HG03196 (cell line): ENCODE data around the gene TNS3.
"Not testable (repeated sequence)": the region's sequence is repeated elsewhere in the genome, so short reads cannot be mapped to it uniquely, and the experiment has no call there.

Source experiments
- ATAC-seq: cut with Tn5 transposase; IDR thresholded peaks from one replicate; pipeline ENCODE4 v1.9.1; 2021; ENCODE audit not compliant: unreplicated experiment

TNS3 gene

GRCh38 chr7:47273974-47274766 lies 307.7 kb downstream of the TNS3 start:
- ATAC-seq = no peak

- ATAC-seq = no peak
Measured at GRCh38 chr7:47273088-47273487, 308.8 kb downstream of the TNS3 start.

- ATAC-seq = no peak
Measured at GRCh38 chr7:47271749-47272148, 310.2 kb downstream of the TNS3 start.

- ATAC-seq = no peak
Measured at GRCh38 chr7:47268851-47269836, 312.8 kb downstream of the TNS3 start.

- no peak for ATAC-seq
Measured at GRCh38 chr7:47267346-47267745, 314.6 kb downstream of the TNS3 start.

- no peak for ATAC-seq
Measured at GRCh38 chr7:47266799-47267198, 315.1 kb downstream of the TNS3 start.

GRCh38 chr7:47266131-47266706 lies 315.7 kb downstream of the TNS3 start:
- ATAC-seq = peak; percentile 68

GRCh38 chr7:47265621-47266020 lies 316.3 kb downstream of the TNS3 start:
- ATAC-seq = no peak

- no peak for ATAC-seq
Measured at GRCh38 chr7:47264021-47264651, 317.8 kb downstream of the TNS3 start.

GRCh38 chr7:47262881-47263280 lies 319.0 kb downstream of the TNS3 start:
- no peak for ATAC-seq

GRCh38 chr7:47262160-47262559 lies 319.8 kb downstream of the TNS3 start:
- not testable (repeated sequence) for ATAC-seq

- no peak for ATAC-seq
Measured at GRCh38 chr7:47260270-47260669, 321.6 kb downstream of the TNS3 start.

- no peak for ATAC-seq
Measured at GRCh38 chr7:47259682-47260081, 322.2 kb downstream of the TNS3 start.

- no peak for ATAC-seq
Measured at GRCh38 chr7:47258798-47259197, 323.1 kb downstream of the TNS3 start.

GRCh38 chr7:47256016-47256415 lies 325.9 kb downstream of the TNS3 start:
- ATAC-seq = no peak

- no peak for ATAC-seq
Measured at GRCh38 chr7:47255441-47255840, 326.5 kb downstream of the TNS3 start.

- no peak for ATAC-seq
Measured at GRCh38 chr7:47255007-47255406, 326.9 kb downstream of the TNS3 start.

GRCh38 chr7:47254081-47254977 lies 327.6 kb downstream of the TNS3 start:
- ATAC-seq = peak; percentile 74

- ATAC-seq = peak; percentile 53
Measured at GRCh38 chr7:47253650-47254080, 328.2 kb downstream of the TNS3 start.

- no peak for ATAC-seq
Measured at GRCh38 chr7:47252675-47253074, 329.2 kb downstream of the TNS3 start.
